CD4-positive, alpha-beta T cell (primary cell): ENCODE data around the gene RPL18A. TPM values are rescaled to one million over a fixed set of nuclear protein-coding genes. Genes with fewer than 3 reads are reported as not detected.

Source experiments
- ATAC-seq: fragments of 200-7000 bp; cut with Tn5 transposase; one replicate; pipeline ENCODE4 v1.10.0; 2022; ENCODE audit warnings: mild to moderate bottlenecking; ENCODE audit not compliant: poor library complexity
- CTCF ChIA-PET: fragments of 350-600 bp; sonication (Branson Sonifier 250); formaldehyde crosslinking; loops from one replicate; lab custom pipeline; 2021; ENCODE audit warnings: antibody characterized with exemption, inconsistent platforms; lab: Charles Lee
- POLR2A ChIA-PET: fragments of 350-600 bp; sonication (Branson Sonifier 250); formaldehyde crosslinking; loops from one replicate; lab custom pipeline; 2021; ENCODE audit warnings: antibody characterized with exemption, inconsistent platforms; lab: Charles Lee
- DNase-seq, 14 experiments: peaks; one replicate each; pipeline ENCODE4 v3.0.0-alpha.2; 2013 to 2020; ENCODE audit warnings: mixed read lengths in 2 of 14
- H3K27ac ChIP-seq, 2 donors: one replicate each; pipeline versions ENCODE4 v1.5.1 to v1.7.0; 2013; ENCODE audit warnings: low read length in 2 of 2, low read depth in 1 of 2, mild to moderate bottlenecking in 1 of 2
- H3K27me3 ChIP-seq, 2 experiments: 1 replicate in 1 of 2; 2 replicates in 1 of 2; pipeline versions ENCODE4 v1.6.1 to v1.7.0; 2013; ENCODE audit warnings: low read length in 2 of 2, control low read depth in 1 of 2, mild to moderate bottlenecking in 1 of 2, moderate library complexity in 1 of 2; ENCODE audit not compliant: insufficient read depth in 2 of 2, control insufficient read depth in 1 of 2
- H3K36me3 ChIP-seq: one replicate; pipeline ENCODE4 v1.6.1; 2013; ENCODE audit warnings: low read length, control low read depth; ENCODE audit not compliant: insufficient read depth
- H3K4me1 ChIP-seq: one replicate; pipeline ENCODE4 v1.6.1; 2013; ENCODE audit warnings: low read length, control low read depth; ENCODE audit not compliant: insufficient read depth
- H3K4me3 ChIP-seq: one replicate; pipeline ENCODE4 v1.5.1; 2013; ENCODE audit warnings: mild to moderate bottlenecking, low read length, moderate library complexity
- H3K9me3 ChIP-seq, 2 experiments: 1 replicate in 1 of 2; 2 replicates in 1 of 2; pipeline versions ENCODE4 v1.6.1 to v1.7.0; 2013; ENCODE audit warnings: low read length in 2 of 2, mild to moderate bottlenecking in 2 of 2, control low read depth in 1 of 2, moderate library complexity in 1 of 2; ENCODE audit not compliant: control insufficient read depth in 1 of 2, insufficient read depth in 1 of 2
- H3K27ac Mint-ChIP-seq: one replicate; pipeline ENCODE4 v1.8.0; 2020; ENCODE audit warnings: mixed read lengths
- H3K27me3 Mint-ChIP-seq: one replicate; pipeline ENCODE4 v1.8.0; 2021; ENCODE audit warnings: mixed read lengths
- H3K36me3 Mint-ChIP-seq: one replicate; pipeline ENCODE4 v1.8.0; 2021; ENCODE audit warnings: low read depth, mixed read lengths
- H3K4me1 Mint-ChIP-seq: one replicate; pipeline ENCODE4 v1.8.0; 2021; ENCODE audit warnings: low read depth, mixed read lengths
- H3K4me3 Mint-ChIP-seq: one replicate; pipeline ENCODE4 v1.8.0; 2020; ENCODE audit warnings: mild to moderate bottlenecking, mixed read lengths
- H3K9me3 Mint-ChIP-seq: one replicate; pipeline ENCODE4 v1.8.0; 2020; ENCODE audit warnings: mixed read lengths
- CTCF ChIP-seq: fragments of 200-600 bp; IDR thresholded peaks from one replicate; pipeline ENCODE4 v1.8.0; 2022; ENCODE audit warnings: antibody characterized with exemption, mild to moderate bottlenecking
- intact Hi-C, 2 experiments: fragments of 100-400 bp; cut with DNase I in 1 of 2; cut with micrococcal nuclease in 1 of 2; formaldehyde crosslinking; loops; one replicate each; pipeline versions ENCODE4 v1.15.1 to v1.9.0; 2023 to 2025; cut with DNase I, micrococcal nuclease
- total RNA-seq, 174 experiments: library from RNA in 2 of 174; stranded (reverse) in 2 of 174; gene quantifications; one replicate each; pipeline ENCODE4 v1.2.3 and lab custom pipeline; 2021 to 2026

The RPL18A gene
- total RNA-seq, 2 experiments from 2014 or later, result 4,157 to 4,260 TPM

- peaks cover 96% of the 10 kb centered on the region for H3K36me3 ChIP-seq
These were observed 27.1 kb upstream of the RPL18A start for GRCh38 chr19:17832443-17833208.

GRCh38 chr19:17834350-17835181, 25.1 kb upstream of the RPL18A start:
- H3K4me1 Mint-ChIP-seq, result peaks cover 11% of the 10 kb centered on the region
- H3K27me3 ChIP-seq, result no peaks in the 10 kb centered on the region
- TF ChIP-seq CTCF, result no peak
- no peaks in the 10 kb centered on the region for H3K9me3 Mint-ChIP-seq
- no peak overlapping the region for H3K4me3 Mint-ChIP-seq
- no peaks in the 10 kb centered on the region for H3K27me3 Mint-ChIP-seq
- peaks cover 93% of the 10 kb centered on the region for H3K36me3 Mint-ChIP-seq
- intact Hi-C loops, result no loop called here
- peak overlapping the region; percentile 54 for H3K27ac Mint-ChIP-seq
- H3K27ac ChIP-seq, result peak overlapping the region in 1 of 2 donors; percentile 23
- peaks cover 0 to 11% of the 10 kb centered on the region in 2 experiments for H3K9me3 ChIP-seq
- DNase-seq, result peak in 3 of 14 experiments; percentile 9 to 49 (median 20)
- no peak overlapping the region for H3K4me3 ChIP-seq
- H3K36me3 ChIP-seq, result peaks cover 95% of the 10 kb centered on the region
- ChIA-PET CTCF (interaction anchor here (1.7 to 3.0 kb wide), 2 partner anchors 21 to 25 kb away, joined by 4 to 9 read pairs; partner anchors contain the start of gene RPL18A), POLR2A (interaction anchor here (0.8 to 1.6 kb wide), 6 partner anchors 12 to 31 kb away, joined by 3 to 5 read pairs (median 4); partner anchors contain the start of gene JAK3)
- ATAC-seq, result no peak
- peaks cover 26% of the 10 kb centered on the region for H3K4me1 ChIP-seq

More at GRCh38 chr19:17832443-17833208, 27.1 kb upstream of the RPL18A start:
- no peak overlapping the region for H3K27ac Mint-ChIP-seq
- ChIA-PET POLR2A (interaction anchor here (0.6 to 1.3 kb wide), 6 partner anchors 11 to 30 kb away, joined by 3 to 7 read pairs (median 4); partner anchors contain the start of genes JAK3 and RPL18A), CTCF (no interaction called here)
- H3K4me1 Mint-ChIP-seq, result peaks cover 14% of the 10 kb centered on the region
- no peak overlapping the region for H3K4me3 Mint-ChIP-seq
- H3K27me3 ChIP-seq, result no peaks in the 10 kb centered on the region
- intact Hi-C loops, result no loop called here
- H3K27ac ChIP-seq, result no peak overlapping the region
- H3K4me3 ChIP-seq, result no peak overlapping the region
- DNase-seq (no peak), ATAC-seq (no peak)
- no peak for TF ChIP-seq CTCF
- H3K9me3 Mint-ChIP-seq, result no peaks in the 10 kb centered on the region
- peaks cover 0 to 11% of the 10 kb centered on the region in 2 experiments for H3K9me3 ChIP-seq
- peaks cover 26% of the 10 kb centered on the region for H3K4me1 ChIP-seq
- no peaks in the 10 kb centered on the region for H3K27me3 Mint-ChIP-seq
- peaks cover 93% of the 10 kb centered on the region for H3K36me3 Mint-ChIP-seq
